Sigmoid colon (tissue), 7 donors: ENCODE data around the gene MYL7. TPM values are rescaled to one million over a fixed set of nuclear protein-coding genes. Genes with fewer than 3 reads are reported as not detected.

Source experiments
- DNase-seq: peaks from one replicate; pipeline ENCODE4 v3.0.0-alpha.2; 2019
- H3K27ac ChIP-seq, 4 donors: fragments of 200-600 bp; sonication (generic); one replicate each; pipeline ENCODE4 v1.5.1; 2016 to 2019; ENCODE audit warnings: mild to moderate bottlenecking in 1 of 4
- H3K27me3 ChIP-seq, 3 donors: fragments of 200-600 bp; sonication (generic); one replicate each; pipeline ENCODE4 v1.5.1; 2019; ENCODE audit warnings: mild to moderate bottlenecking in 1 of 3
- H3K36me3 ChIP-seq, 4 donors: fragments of 200-600 bp; sonication (generic); one replicate each; pipeline ENCODE4 v1.5.1; 2016 to 2019
- H3K4me1 ChIP-seq, 4 donors: fragments of 200-600 bp; sonication (generic); one replicate each; pipeline ENCODE4 v1.5.1; 2017 to 2019
- H3K4me3 ChIP-seq, 4 donors: fragments of 200-600 bp; sonication (generic); one replicate each; pipeline ENCODE4 v1.5.1; 2017 to 2019; ENCODE audit warnings: mild to moderate bottlenecking in 2 of 4, moderate library complexity in 1 of 4
- H3K9me3 ChIP-seq, 4 donors: fragments of 200-600 bp in 3 of 4; sonication (generic) in 3 of 4; one replicate each; pipeline versions ENCODE4 v1.5.1 to v1.6.1; 2013 to 2019
- EP300 ChIP-seq, 4 donors: sonication (generic); formaldehyde crosslinking; IDR thresholded peaks; one replicate each; pipeline ENCODE4 v1.6.1; 2017; ENCODE audit warnings: antibody characterized with exemption in 4 of 4
- POLR2A ChIP-seq, 2 donors: fragments of 450-650 bp; IDR thresholded peaks; one replicate each; pipeline ENCODE4 v1.6.1; 2016; ENCODE audit warnings: antibody characterized with exemption in 2 of 2, mild to moderate bottlenecking in 2 of 2, moderate library complexity in 2 of 2
- POLR2AphosphoS5 ChIP-seq, 4 donors: sonication (generic); formaldehyde crosslinking; IDR thresholded peaks; one replicate each; pipeline ENCODE4 v1.6.1; 2017; ENCODE audit warnings: antibody characterized with exemption in 4 of 4
- WGBS, 2 donors: extraction: QIAGEN DNeasy Blood & Tissue Kit; methylation state at CpG; one replicate each; pipeline ENCODE4 v1.1.7; 2013; 5-methylcytosine and 5-hydroxymethylcytosine counted together
- intact Hi-C: fragments of 100-400 bp; cut with DNase I; formaldehyde crosslinking; loops from one replicate; pipeline ENCODE4 v1.15.1; 2023
- polyA plus RNA-seq, 3 donors: library from polyadenylated mRNA; stranded (reverse); fragments of 200-250 nt; gene quantifications; one replicate each; pipeline ENCODE4 v1.2.3, GENCODE V29; 2013
- total RNA-seq, 4 donors: library from RNA; depleted of rRNA; stranded (reverse); fragments of >200 nt; gene quantifications; one replicate each; pipeline ENCODE4 v1.1.0, GENCODE V29; 2016
- TF ChIP-seq, protein P1 (sequence below), 4 experiments: fragments of 450-650 bp in 3 of 4; fragments of 200-600 bp in 1 of 4; IDR thresholded peaks; one replicate each; pipeline ENCODE4 v1.5.1; 2016 to 2019; ENCODE audit warnings: antibody characterized with exemption in 4 of 4, mild to moderate bottlenecking in 3 of 4, moderate library complexity in 2 of 4
- donor health status: healthy with polysubstance abuse.
- donor health status: Bipolar disorder and iron deficiency.
- donor health status: healthy.

The MYL7 gene
- total and polyA plus RNA-seq, 7 donors = 0.39 to 7.2 TPM; not detected in 5

- Histone ChIP-seq H3K4me1 (peaks cover 0 to 6% (median 3%) of the 10 kb centered on the region in 4 donors), H3K36me3 (no peaks in the 10 kb centered on the region), H3K4me3 (no peak overlapping the region), H3K9me3 (no peaks in the 10 kb centered on the region), H3K27ac (no peak overlapping the region), H3K27me3 (peaks cover 0 to 8% (median 2%) of the 10 kb centered on the region in 3 donors)
- TF ChIP-seq EP300 (IDR thresholded peaks at IDR 0.05) (no peak), POLR2AphosphoS5 (IDR thresholded peaks at IDR 0.05) (no peak), POLR2A (IDR thresholded peaks at IDR 0.05) (no peak)
- TF ChIP-seq, protein P1, sequence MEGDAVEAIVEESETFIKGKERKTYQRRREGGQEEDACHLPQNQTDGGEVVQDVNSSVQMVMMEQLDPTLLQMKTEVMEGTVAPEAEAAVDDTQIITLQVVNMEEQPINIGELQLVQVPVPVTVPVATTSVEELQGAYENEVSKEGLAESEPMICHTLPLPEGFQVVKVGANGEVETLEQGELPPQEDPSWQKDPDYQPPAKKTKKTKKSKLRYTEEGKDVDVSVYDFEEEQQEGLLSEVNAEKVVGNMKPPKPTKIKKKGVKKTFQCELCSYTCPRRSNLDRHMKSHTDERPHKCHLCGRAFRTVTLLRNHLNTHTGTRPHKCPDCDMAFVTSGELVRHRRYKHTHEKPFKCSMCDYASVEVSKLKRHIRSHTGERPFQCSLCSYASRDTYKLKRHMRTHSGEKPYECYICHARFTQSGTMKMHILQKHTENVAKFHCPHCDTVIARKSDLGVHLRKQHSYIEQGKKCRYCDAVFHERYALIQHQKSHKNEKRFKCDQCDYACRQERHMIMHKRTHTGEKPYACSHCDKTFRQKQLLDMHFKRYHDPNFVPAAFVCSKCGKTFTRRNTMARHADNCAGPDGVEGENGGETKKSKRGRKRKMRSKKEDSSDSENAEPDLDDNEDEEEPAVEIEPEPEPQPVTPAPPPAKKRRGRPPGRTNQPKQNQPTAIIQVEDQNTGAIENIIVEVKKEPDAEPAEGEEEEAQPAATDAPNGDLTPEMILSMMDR (IDR thresholded peaks at IDR 0.05) = no peak
- no peak for DNase-seq
- 91 to 93% methylated on average over 16 of the region's 16 CpGs for WGBS, 2 donors
- intact Hi-C loops = no loop called here
Observed at GRCh38 chr7:44150966-44151941, 10.1 kb upstream of the MYL7 start.

- WGBS, 2 donors = 61 to 63% methylated on average over 5 of the region's 5 CpGs
Observed at GRCh38 chr7:44150466-44150832, 9.3 kb upstream of the MYL7 start.

GRCh38 chr7:44149571-44150465 is 8.7 kb upstream of the MYL7 start:
- Histone ChIP-seq H3K27ac (no peak overlapping the region), H3K9me3 (no peaks in the 10 kb centered on the region), H3K27me3 (peaks cover 4 to 22% (median 16%) of the 10 kb centered on the region in 3 donors), H3K4me3 (no peak overlapping the region), H3K4me1 (peaks cover 0 to 17% (median 16%) of the 10 kb centered on the region in 4 donors), H3K36me3 (no peaks in the 10 kb centered on the region)
- intact Hi-C loops = no loop called here
- 87 to 90% methylated on average over 18 of the region's 18 CpGs for WGBS, 2 donors
- DNase-seq = peak; percentile 34
- TF ChIP-seq POLR2A (IDR thresholded peaks at IDR 0.05) = no peak
- TF ChIP-seq POLR2AphosphoS5 (IDR thresholded peaks at IDR 0.05) = no peak
- no peak for TF ChIP-seq EP300 (IDR thresholded peaks at IDR 0.05)
- TF ChIP-seq, protein P1 (IDR thresholded peaks at IDR 0.05) = no peak

More at GRCh38 chr7:44150466-44150832, 9.3 kb upstream of the MYL7 start:
- H3K36me3 ChIP-seq = no peaks in the 10 kb centered on the region
- H3K27me3 ChIP-seq = peaks cover 3 to 16% (median 10%) of the 10 kb centered on the region in 3 donors
- peaks cover 0 to 14% (median 11%) of the 10 kb centered on the region in 4 donors for H3K4me1 ChIP-seq
- no peak overlapping the region for H3K4me3 ChIP-seq
- H3K27ac ChIP-seq = no peak overlapping the region
- TF ChIP-seq POLR2A (IDR thresholded peaks at IDR 0.05) (no peak), EP300 (IDR thresholded peaks at IDR 0.05) (no peak), POLR2AphosphoS5 (IDR thresholded peaks at IDR 0.05) (no peak)
- TF ChIP-seq, protein P1 (IDR thresholded peaks at IDR 0.05) = no peak
- DNase-seq = no peak
- intact Hi-C loops = no loop called here
- no peaks in the 10 kb centered on the region for H3K9me3 ChIP-seq

DNA sequence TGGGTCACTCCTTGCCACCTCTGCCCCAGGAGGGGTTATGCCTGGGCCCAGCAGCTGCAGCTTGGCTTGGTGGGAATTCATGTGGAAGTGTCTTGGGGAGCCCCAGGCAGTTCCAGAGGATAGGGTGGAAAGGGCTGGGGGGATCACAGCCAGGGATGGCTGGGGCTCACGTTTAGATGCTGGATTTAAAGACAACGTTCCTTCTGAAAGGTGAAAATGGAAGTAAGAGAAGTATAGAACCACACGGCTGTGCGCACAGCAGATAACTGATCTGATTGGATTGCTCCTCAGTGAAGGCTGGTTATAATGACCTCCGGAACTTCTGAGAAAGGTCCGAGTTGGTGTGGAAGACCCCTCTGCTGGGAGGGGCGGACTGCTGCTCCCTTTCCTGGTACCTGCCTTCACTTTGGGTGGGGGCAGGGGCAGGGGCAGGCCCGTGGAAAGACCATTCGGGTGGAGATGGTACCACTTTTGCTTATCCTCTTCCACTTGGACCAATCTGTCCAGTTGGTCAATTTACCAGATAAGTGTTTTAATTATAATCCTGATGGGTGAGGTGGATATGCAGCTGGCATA is 7.9 kb upstream of the MYL7 start:
- Histone ChIP-seq H3K36me3 (no peaks in the 10 kb centered on the region), H3K9me3 (no peaks in the 10 kb centered on the region), H3K4me1 (peaks cover 0 to 17% (median 16%) of the 10 kb centered on the region in 4 donors), H3K4me3 (no peak overlapping the region), H3K27ac (no peak overlapping the region), H3K27me3 (peaks cover 4 to 28% (median 17%) of the 10 kb centered on the region in 3 donors)
- intact Hi-C loops = no loop called here
- TF ChIP-seq, protein P1 (IDR thresholded peaks at IDR 0.05) = no peak
- TF ChIP-seq POLR2AphosphoS5 (IDR thresholded peaks at IDR 0.05) (no peak), POLR2A (IDR thresholded peaks at IDR 0.05) (no peak), EP300 (IDR thresholded peaks at IDR 0.05) (no peak)
- peak; percentile 41 for DNase-seq
- 80 to 91% methylated on average over 9 of the region's 9 CpGs for WGBS, 2 donors
